Tibial nerve (tissue), 4 donors: ENCODE measurements around the gene SLC16A11. TPM values are rescaled to one million over a fixed set of nuclear protein-coding genes. Genes with fewer than 3 reads are reported as not detected.
"Not testable (repeated sequence)": the region's sequence is repeated elsewhere in the genome, so short reads cannot be mapped to it uniquely, and the experiment has no call there.

Experiments used
- DNase-seq, 2 donors: peaks; one replicate each; pipeline ENCODE4 v3.0.0-alpha.2; 2019; ENCODE audit warnings: low spot score in 2 of 2
- H3K27ac ChIP-seq, 4 donors: fragments of 200-600 bp; sonication (generic) in 3 of 4; one replicate each; pipeline ENCODE4 v1.5.1; 2017 to 2019; ENCODE audit warnings: mild to moderate bottlenecking in 1 of 4
- H3K27me3 ChIP-seq, 2 donors: fragments of 200-600 bp; sonication (generic) in 1 of 2; one replicate each; pipeline versions ENCODE4 v1.5.1 to v1.6.0; 2017 to 2019
- H3K36me3 ChIP-seq, 3 donors: fragments of 200-600 bp; sonication (generic); one replicate each; pipeline ENCODE4 v1.5.1; 2018 to 2019
- H3K4me1 ChIP-seq, 4 donors: fragments of 200-600 bp; sonication (generic) in 3 of 4; one replicate each; pipeline ENCODE4 v1.5.1; 2017 to 2019
- H3K4me3 ChIP-seq, 4 donors: fragments of 200-600 bp; sonication (generic) in 3 of 4; one replicate each; pipeline ENCODE4 v1.5.1; 2017 to 2019; ENCODE audit warnings: mild to moderate bottlenecking in 1 of 4, moderate library complexity in 1 of 4
- H3K9me3 ChIP-seq, 4 donors: fragments of 200-600 bp; sonication (generic) in 3 of 4; one replicate each; pipeline ENCODE4 v1.5.1; 2017 to 2019
- EP300 ChIP-seq, 2 donors: sonication (generic); formaldehyde crosslinking; IDR thresholded peaks; one replicate each; pipeline ENCODE4 v1.6.1; 2017; ENCODE audit warnings: antibody characterized with exemption in 2 of 2, mild to moderate bottlenecking in 1 of 2
- POLR2A ChIP-seq, 2 donors: fragments of 450-650 bp; IDR thresholded peaks; one replicate each; pipeline ENCODE4 v1.6.1; 2017; ENCODE audit warnings: antibody characterized with exemption in 2 of 2, mild to moderate bottlenecking in 2 of 2, moderate library complexity in 2 of 2
- WGBS, 2 donors: methylation state at CpG; one replicate each; pipeline ENCODE4 v1.1.5; 2018; 5-methylcytosine and 5-hydroxymethylcytosine counted together
- total RNA-seq, 4 donors: library from RNA; depleted of rRNA; stranded (reverse); fragments of >200 nt; gene quantifications; one replicate each; pipeline ENCODE4 v1.1.0, GENCODE V29; 2016
- TF ChIP-seq, protein P1 (sequence below), 5 experiments: fragments of 200-600 bp in 3 of 5; fragments of 450-650 bp in 2 of 5; sonication (generic) in 3 of 5; IDR thresholded peaks; one replicate each; pipeline ENCODE4 v1.5.1; 2016 to 2019; ENCODE audit warnings: antibody characterized with exemption in 5 of 5, mild to moderate bottlenecking in 3 of 5, moderate library complexity in 2 of 5

SLC16A11 gene
- total RNA-seq, 4 donors from 2014 or later, result 0.78 TPM; not detected in 3

DNA sequence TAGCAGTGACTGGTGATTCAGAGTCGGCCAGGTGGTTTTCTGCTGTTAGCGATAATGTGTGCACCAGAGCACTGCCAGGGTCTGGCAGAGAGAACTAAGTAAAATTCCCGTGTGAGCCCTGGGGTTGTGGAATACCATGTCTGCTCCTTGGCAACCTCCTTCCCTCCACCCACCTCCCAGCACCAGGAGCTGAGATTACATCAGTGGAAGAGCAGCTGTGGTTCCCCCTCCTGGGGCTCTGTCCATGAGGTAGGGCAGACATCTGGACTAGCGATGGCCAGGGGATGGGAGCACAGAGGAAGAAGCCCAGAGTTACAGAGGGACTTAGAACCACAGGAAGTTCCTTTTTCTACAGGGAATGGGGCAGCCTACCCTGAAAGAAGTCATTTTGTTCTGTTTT, 20.4 kb upstream of the SLC16A11 start:
- Histone ChIP-seq H3K9me3 (peaks cover 0 to 18% (median 1%) of the 10 kb centered on the region in 4 donors), H3K27me3 (no peaks in the 10 kb centered on the region), H3K4me1 (no peaks in the 10 kb centered on the region), H3K4me3 (no peak overlapping the region), H3K36me3 (peaks cover 0 to 6% (median 0%) of the 10 kb centered on the region in 3 donors), H3K27ac (no peak overlapping the region)
- TF ChIP-seq EP300 (IDR thresholded peaks at IDR 0.05), result no peak
- no peak for TF ChIP-seq POLR2A (IDR thresholded peaks at IDR 0.05)
- DNase-seq, result no peak
- WGBS, 2 donors, result 45 to 48% methylated on average over 4 of the region's 4 CpGs

DNA sequence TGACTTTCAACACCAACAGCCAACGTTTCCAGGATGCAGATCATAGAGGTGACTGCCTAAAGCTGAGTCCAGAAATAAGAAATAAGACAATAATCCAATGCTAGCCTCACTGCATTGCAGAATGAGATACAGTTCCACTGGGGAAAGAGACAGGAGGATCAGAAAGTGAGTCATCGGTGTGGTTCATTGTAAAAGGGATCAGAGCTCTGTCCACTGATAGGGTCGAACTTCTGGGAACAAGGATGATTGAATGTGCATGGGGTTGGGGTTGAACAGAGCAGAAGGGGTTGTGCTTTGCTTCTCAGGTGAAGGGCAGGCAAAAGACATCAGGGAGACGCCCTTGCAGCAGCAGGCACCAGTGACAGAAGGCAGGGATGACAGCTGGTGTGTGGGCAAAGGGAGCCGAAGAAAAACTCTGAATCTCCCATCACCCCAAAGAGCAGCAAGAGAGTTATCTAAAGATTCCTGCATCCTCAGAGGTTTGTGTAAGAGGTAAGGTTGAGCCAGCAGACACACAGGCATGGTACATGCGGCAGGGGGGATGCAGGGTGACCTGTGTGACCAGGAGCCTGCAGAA, 19.7 kb upstream of the SLC16A11 start:
- WGBS, 2 donors, result 59 to 66% methylated on average over 6 of the region's 6 CpGs
- H3K27me3 ChIP-seq, result no peaks in the 10 kb centered on the region
- DNase-seq, result no peak
- H3K4me1 ChIP-seq, result no peaks in the 10 kb centered on the region
- peaks cover 0 to 13% (median 1%) of the 10 kb centered on the region in 4 donors for H3K9me3 ChIP-seq
- no peak overlapping the region for H3K4me3 ChIP-seq
- TF ChIP-seq POLR2A (IDR thresholded peaks at IDR 0.05) (no peak), EP300 (IDR thresholded peaks at IDR 0.05) (no peak)
- TF ChIP-seq, protein P1, sequence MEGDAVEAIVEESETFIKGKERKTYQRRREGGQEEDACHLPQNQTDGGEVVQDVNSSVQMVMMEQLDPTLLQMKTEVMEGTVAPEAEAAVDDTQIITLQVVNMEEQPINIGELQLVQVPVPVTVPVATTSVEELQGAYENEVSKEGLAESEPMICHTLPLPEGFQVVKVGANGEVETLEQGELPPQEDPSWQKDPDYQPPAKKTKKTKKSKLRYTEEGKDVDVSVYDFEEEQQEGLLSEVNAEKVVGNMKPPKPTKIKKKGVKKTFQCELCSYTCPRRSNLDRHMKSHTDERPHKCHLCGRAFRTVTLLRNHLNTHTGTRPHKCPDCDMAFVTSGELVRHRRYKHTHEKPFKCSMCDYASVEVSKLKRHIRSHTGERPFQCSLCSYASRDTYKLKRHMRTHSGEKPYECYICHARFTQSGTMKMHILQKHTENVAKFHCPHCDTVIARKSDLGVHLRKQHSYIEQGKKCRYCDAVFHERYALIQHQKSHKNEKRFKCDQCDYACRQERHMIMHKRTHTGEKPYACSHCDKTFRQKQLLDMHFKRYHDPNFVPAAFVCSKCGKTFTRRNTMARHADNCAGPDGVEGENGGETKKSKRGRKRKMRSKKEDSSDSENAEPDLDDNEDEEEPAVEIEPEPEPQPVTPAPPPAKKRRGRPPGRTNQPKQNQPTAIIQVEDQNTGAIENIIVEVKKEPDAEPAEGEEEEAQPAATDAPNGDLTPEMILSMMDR (IDR thresholded peaks at IDR 0.05), result no peak
- peaks cover 0 to 6% (median 0%) of the 10 kb centered on the region in 3 donors for H3K36me3 ChIP-seq
- no peak overlapping the region for H3K27ac ChIP-seq

DNA sequence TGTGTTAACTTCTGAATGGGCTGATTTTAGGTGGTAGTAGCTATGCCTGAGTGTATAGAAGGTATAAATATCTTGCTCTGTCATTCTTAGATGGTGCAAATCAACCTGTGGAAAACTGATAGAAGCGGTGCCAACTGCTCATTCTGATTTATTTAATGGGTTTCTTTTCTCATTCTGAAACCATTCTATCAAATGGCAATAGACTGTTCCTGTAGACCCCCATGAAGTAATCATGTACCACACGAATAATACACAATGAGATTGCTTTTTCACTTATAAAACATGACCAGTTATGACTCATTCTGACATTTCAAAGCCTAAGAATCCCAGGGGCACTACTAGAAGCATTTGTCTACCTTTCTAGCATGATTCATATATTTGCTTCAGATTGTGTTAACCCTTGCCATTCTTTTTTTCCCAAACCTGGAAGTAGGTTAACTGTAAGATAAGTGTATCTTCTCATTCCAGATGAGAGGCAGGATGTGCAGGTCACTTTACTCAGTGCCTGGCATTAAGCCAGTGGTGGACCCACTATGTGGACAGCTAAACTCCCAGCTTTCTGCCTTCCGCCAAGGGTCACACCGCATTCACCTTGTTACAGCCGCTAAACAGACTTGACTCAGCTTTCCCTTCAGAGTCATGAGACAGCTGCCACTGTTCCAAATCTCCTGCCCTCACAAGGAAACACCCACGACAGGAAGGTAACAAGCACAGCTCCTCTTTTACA, 16.4 kb upstream of the SLC16A11 start:
- H3K36me3 ChIP-seq, result no peaks in the 10 kb centered on the region
- 49 to 53% methylated on average over 6 of the region's 6 CpGs for WGBS, 2 donors
- no peaks in the 10 kb centered on the region for H3K9me3 ChIP-seq
- no peak overlapping the region for H3K4me3 ChIP-seq
- H3K27ac ChIP-seq, result no peak overlapping the region
- no peaks in the 10 kb centered on the region for H3K4me1 ChIP-seq
- no peak for DNase-seq
- H3K27me3 ChIP-seq, result no peaks in the 10 kb centered on the region
- TF ChIP-seq EP300 (IDR thresholded peaks at IDR 0.05) (peak in 1 of 2 donors; percentile 37), POLR2A (IDR thresholded peaks at IDR 0.05) (no peak)
- TF ChIP-seq, protein P1 (IDR thresholded peaks at IDR 0.05), result no peak

DNA sequence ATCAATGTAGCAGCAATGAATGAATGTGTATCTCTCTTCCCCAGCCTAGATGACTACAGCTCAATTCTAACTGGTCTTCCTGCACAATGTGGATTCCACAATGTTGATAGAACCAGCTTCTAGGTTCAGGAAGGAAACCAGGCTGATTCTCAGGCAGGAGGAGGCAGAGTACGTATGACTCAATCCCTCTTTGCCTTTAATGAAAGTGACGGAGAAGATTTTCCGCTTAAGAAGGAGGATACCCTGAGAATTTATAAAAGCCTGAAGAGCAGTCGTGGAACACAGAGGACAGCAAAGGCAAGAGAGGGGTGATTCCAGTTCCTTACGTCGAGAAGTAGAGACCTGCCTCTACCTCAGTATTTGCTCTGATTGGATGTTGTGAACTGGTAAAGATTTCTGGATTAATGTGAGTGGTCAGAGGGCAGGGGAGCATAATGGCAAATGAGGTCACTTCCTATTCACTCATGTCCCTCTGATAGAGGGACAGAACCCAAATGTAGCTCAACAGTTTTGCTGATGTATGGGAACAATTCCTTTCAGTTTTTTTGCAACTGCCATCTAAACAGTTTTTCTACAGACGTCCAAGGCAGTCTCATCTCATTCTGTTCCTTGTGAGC, 15.0 kb upstream of the SLC16A11 start:
- Histone ChIP-seq H3K27ac (no peak overlapping the region), H3K9me3 (no peaks in the 10 kb centered on the region), H3K36me3 (no peaks in the 10 kb centered on the region), H3K4me3 (no peak overlapping the region), H3K4me1 (no peaks in the 10 kb centered on the region), H3K27me3 (no peaks in the 10 kb centered on the region)
- no peak for DNase-seq
- 52 to 65% methylated on average over 7 of the region's 7 CpGs for WGBS, 2 donors
- TF ChIP-seq, protein P1 (IDR thresholded peaks at IDR 0.05), result no peak
- TF ChIP-seq EP300 (IDR thresholded peaks at IDR 0.05), result no peak
- no peak for TF ChIP-seq POLR2A (IDR thresholded peaks at IDR 0.05)

DNA sequence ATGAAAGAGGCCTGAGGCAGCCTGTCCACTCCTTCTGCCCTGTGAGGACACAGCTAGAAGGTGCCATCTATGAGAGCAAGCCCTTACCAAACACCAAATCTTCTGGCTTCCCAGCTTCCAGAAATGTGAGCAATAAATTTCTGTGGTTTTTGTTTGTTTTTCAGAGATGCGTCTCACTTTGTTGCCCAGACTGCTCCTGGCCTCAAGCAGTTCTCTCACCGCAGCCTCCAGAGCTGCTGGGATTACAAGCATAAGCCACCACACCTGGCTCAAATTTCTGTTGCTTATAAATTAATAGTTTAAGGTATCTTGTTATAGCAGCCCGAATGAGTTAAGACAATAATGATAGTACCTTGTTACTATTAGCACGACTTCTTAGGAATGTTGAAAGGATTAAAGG, 12.5 kb upstream of the SLC16A11 start:
- H3K4me3 ChIP-seq, result no peak overlapping the region
- no peaks in the 10 kb centered on the region for H3K27me3 ChIP-seq

DNA sequence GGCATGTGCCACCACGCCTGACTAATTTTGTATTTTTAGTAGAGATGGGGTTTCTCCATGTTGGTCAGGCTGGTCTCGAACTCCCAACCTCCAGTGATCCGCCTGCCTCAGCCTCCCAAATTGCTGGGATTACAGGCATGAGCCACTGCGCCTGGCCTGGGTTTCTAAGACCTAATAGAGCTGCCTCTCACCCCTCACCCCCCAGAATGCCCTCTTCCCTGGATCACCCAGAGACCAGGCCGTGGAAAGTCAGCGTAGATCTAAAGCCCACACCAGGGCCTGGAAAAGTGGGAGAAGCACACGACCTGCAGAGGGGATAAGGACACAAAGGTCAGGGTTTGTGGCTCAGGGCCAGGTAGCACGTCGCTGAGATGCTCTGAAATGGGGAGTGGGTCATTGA, 6.7 kb upstream of the SLC16A11 start:
- not testable (repeated sequence) for H3K4me3 ChIP-seq, DNase-seq, H3K9me3 ChIP-seq, H3K27ac ChIP-seq, H3K36me3 ChIP-seq
- H3K4me1 ChIP-seq, result peaks cover 0 to 19% (median 6%) of the 10 kb centered on the region in 4 donors
- WGBS, 2 donors, result 82% methylated on average over 9 of the region's 9 CpGs
- peaks cover 0 to 33% of the 10 kb centered on the region in 2 donors for H3K27me3 ChIP-seq

More for the DNA sequence above, 12.5 kb upstream of the SLC16A11 start:
- TF ChIP-seq POLR2A (IDR thresholded peaks at IDR 0.05) (no peak), EP300 (IDR thresholded peaks at IDR 0.05) (no peak)
- TF ChIP-seq, protein P1 (IDR thresholded peaks at IDR 0.05), result no peak
- Histone ChIP-seq H3K4me1 (no peaks in the 10 kb centered on the region), H3K27ac (no peak overlapping the region), H3K36me3 (no peaks in the 10 kb centered on the region), H3K9me3 (no peaks in the 10 kb centered on the region)
- DNase-seq, result no peak
- 80 to 83% methylated on average over 4 of the region's 4 CpGs for WGBS, 2 donors
